Measurements from ENCODE around the gene TMEM147. TPM values are rescaled to one million over a fixed set of nuclear protein-coding genes. Genes with fewer than 3 reads are reported as not detected.

The TMEM147 gene
- total RNA-seq, 4 donors from 2014 or later: 68.1 to 119 (median 89.6) TPM

- intact Hi-C loops (cut with DNase I): loop anchor here (10.0 kb wide), 1 partner anchor 175 kb away; the partner anchor contains the start of gene KMT2B
- Histone ChIP-seq H3K4me3 (no peak overlapping the region), H3K27me3 (peaks cover 0 to 13% (median 0%) of the 10 kb centered on the region in 4 donors), H3K27ac (no peak overlapping the region), H3K4me1 (peaks cover 7 to 10% (median 9%) of the 10 kb centered on the region in 3 donors), H3K9me3 (no peaks in the 10 kb centered on the region), H3K36me3 (peaks cover 0 to 14% (median 0%) of the 10 kb centered on the region in 3 donors)
- TF ChIP-seq CTCF (IDR thresholded peaks at IDR 0.05) (no peak), POLR2A (IDR thresholded peaks at IDR 0.05) (no peak)
- 93 to 96% methylated on average over 8 to 11 of the region's 12 CpGs for WGBS, 2 donors
- DNase-seq: no peak
Observed at GRCh38 chr19:35539850-35540249, 5.6 kb upstream of the TMEM147 start.

- TF ChIP-seq CTCF (IDR thresholded peaks at IDR 0.05) (no peak), POLR2A (IDR thresholded peaks at IDR 0.05) (no peak)
- no peak for DNase-seq
- WGBS, 2 donors: 74% methylated on average over 5 to 6 of the region's 7 CpGs
Observed at GRCh38 chr19:35540356-35540927, 5.0 kb upstream of the TMEM147 start.

GRCh38 chr19:35542209-35542608, 3.2 kb upstream of the TMEM147 start:
- Histone ChIP-seq H3K4me3 (no peak overlapping the region), H3K36me3 (peaks cover 0 to 19% (median 0%) of the 10 kb centered on the region in 3 donors), H3K9me3 (no peaks in the 10 kb centered on the region), H3K27ac (no peak overlapping the region), H3K27me3 (no peaks in the 10 kb centered on the region), H3K4me1 (peaks cover 18 to 27% (median 19%) of the 10 kb centered on the region in 3 donors)
- intact Hi-C loops (cut with DNase I): loop anchor here (10.0 kb wide), 1 partner anchor 173 kb away; the partner anchor contains the start of gene KMT2B
- WGBS, 2 donors: 90 to 93% methylated on average over 5 to 9 of the region's 11 CpGs
- TF ChIP-seq POLR2A (IDR thresholded peaks at IDR 0.05) (no peak), CTCF (IDR thresholded peaks at IDR 0.05) (no peak)
- DNase-seq: no peak

More at GRCh38 chr19:35540356-35540927, 5.0 kb upstream of the TMEM147 start:
- Histone ChIP-seq H3K9me3 (no peaks in the 10 kb centered on the region), H3K27me3 (peaks cover 0 to 7% (median 0%) of the 10 kb centered on the region in 4 donors), H3K27ac (no peak overlapping the region), H3K4me1 (peaks cover 7 to 12% (median 9%) of the 10 kb centered on the region in 3 donors), H3K36me3 (peaks cover 0 to 14% (median 0%) of the 10 kb centered on the region in 3 donors), H3K4me3 (no peak overlapping the region)
- intact Hi-C loops (cut with DNase I): loop anchor here (10.0 kb wide), 1 partner anchor 174 kb away; the partner anchor contains the start of gene KMT2B

- DNase-seq: no peak
- no peak overlapping the region for H3K27ac ChIP-seq
- peaks cover 0 to 32% (median 0%) of the 10 kb centered on the region in 3 donors for H3K36me3 ChIP-seq
- TF ChIP-seq POLR2A (IDR thresholded peaks at IDR 0.05): no peak
- no peak for TF ChIP-seq CTCF (IDR thresholded peaks at IDR 0.05)
- H3K4me1 ChIP-seq: peaks cover 18 to 38% (median 19%) of the 10 kb centered on the region in 3 donors
- no peaks in the 10 kb centered on the region for H3K9me3 ChIP-seq
- intact Hi-C loops (cut with DNase I): loop anchor here (10.0 kb wide), 1 partner anchor 171 kb away; the partner anchor contains the start of gene KMT2B
- 60 to 96% methylated on average over 1 to 7 of the region's 15 CpGs for WGBS, 2 donors
- no peaks in the 10 kb centered on the region for H3K27me3 ChIP-seq
- no peak overlapping the region for H3K4me3 ChIP-seq
Observed at GRCh38 chr19:35543280-35544109, 1.9 kb upstream of the TMEM147 start.
